Activated CD4-positive, alpha-beta T cell treated with anti-CD3 and anti-CD28 coated beads, Interleukin-2, amount 10 ng/mL, durations not matched to agents 7 days and 5 days (primary cell): Measurements from ENCODE around the gene MICAL2. TPM values are rescaled to one million over a fixed set of nuclear protein-coding genes. Genes with fewer than 3 reads are reported as not detected.
A peak's percentile ranks its signal among the peaks of the same experiment; 100 is the strongest.

Source experiments
- CTCF ChIA-PET: fragments of 350-600 bp; sonication (Branson Sonifier 250); formaldehyde crosslinking; loops from one replicate; lab custom pipeline; 2021; ENCODE audit warnings: antibody characterized with exemption; lab: Charles Lee
- POLR2A ChIA-PET: fragments of 350-600 bp; sonication (Branson Sonifier 250); formaldehyde crosslinking; loops from one replicate; lab custom pipeline; 2021; ENCODE audit warnings: antibody characterized with exemption; lab: Charles Lee
- DNase-seq: peaks from one replicate; pipeline ENCODE4 v3.0.0-alpha.2; 2020
- H3K27ac Mint-ChIP-seq: one replicate; pipeline ENCODE4 v1.8.0; 2021; ENCODE audit warnings: mild to moderate bottlenecking, moderate library complexity, mixed read lengths
- H3K27me3 Mint-ChIP-seq: one replicate; pipeline ENCODE4 v1.8.0; 2021; ENCODE audit warnings: mixed read lengths
- H3K36me3 Mint-ChIP-seq: one replicate; pipeline ENCODE4 v1.8.0; 2021; ENCODE audit warnings: low read depth, mixed read lengths
- H3K4me1 Mint-ChIP-seq: one replicate; pipeline ENCODE4 v1.8.0; 2021; ENCODE audit warnings: mixed read lengths
- H3K4me3 Mint-ChIP-seq: one replicate; pipeline ENCODE4 v1.8.0; 2021; ENCODE audit warnings: mild to moderate bottlenecking, moderate library complexity, mixed read lengths
- H3K9me3 Mint-ChIP-seq: one replicate; pipeline ENCODE4 v1.8.0; 2021; ENCODE audit warnings: mixed read lengths
- total RNA-seq, 2 experiments: library from RNA; stranded (reverse); gene quantifications; one replicate each; pipeline ENCODE4 v1.2.3, GENCODE V29; 2021

Gene MICAL2
- total RNA-seq, 2 experiments from 2014 or later: 45.5 to 47.3 TPM

DNA sequence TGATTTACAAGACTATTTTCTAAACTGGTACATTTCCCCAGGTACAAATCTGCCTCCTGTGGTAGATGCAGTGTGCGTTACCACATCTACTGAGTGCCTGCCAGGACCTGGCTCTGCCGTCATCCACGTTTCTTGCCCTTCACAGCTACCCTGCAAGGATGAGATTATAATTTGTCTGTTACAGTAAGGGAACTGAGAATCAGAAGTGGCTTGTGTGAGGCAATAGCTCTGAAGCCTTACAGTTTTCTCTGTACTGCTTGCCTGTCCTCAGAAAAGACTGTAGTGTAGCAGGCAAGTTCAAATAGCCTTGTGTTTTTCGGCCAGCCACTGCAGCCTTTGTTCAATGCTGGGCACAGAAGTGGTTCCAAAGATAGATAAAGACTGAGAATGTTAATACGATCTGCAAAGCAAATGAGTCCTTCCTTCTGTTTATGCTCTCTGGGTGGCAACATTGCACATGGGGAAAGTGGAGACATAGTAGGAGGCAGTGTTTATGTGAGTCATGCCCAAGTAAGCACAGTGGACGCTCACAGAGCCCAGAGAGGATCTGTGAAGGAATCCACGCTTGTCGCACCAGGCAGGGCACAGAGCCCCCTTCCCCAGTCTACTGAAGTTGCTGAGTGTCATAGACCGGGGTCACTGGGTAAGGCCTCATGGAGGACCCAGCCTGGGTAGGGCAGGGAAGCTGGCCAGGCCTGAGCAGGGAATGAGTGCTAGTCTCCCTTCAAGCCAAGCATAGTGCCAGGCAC is 49.1 kb downstream of the MICAL2 start:
- POLR2A ChIA-PET: no interaction called here
- Mint-ChIP-seq H3K9me3 (no peaks in the 10 kb centered on the region), H3K27ac (no peak overlapping the region), H3K4me3 (no peak overlapping the region), H3K4me1 (peaks cover 66% of the 10 kb centered on the region), H3K36me3 (peaks cover 21% of the 10 kb centered on the region), H3K27me3 (no peaks in the 10 kb centered on the region)
- CTCF ChIA-PET: interaction anchor here (0.8 to 3.0 kb wide), 5 partner anchors 9 to 76 kb away, joined by 3 to 20 read pairs (median 4); no protein-coding TSS in a partner anchor
- DNase-seq: no peak

DNA sequence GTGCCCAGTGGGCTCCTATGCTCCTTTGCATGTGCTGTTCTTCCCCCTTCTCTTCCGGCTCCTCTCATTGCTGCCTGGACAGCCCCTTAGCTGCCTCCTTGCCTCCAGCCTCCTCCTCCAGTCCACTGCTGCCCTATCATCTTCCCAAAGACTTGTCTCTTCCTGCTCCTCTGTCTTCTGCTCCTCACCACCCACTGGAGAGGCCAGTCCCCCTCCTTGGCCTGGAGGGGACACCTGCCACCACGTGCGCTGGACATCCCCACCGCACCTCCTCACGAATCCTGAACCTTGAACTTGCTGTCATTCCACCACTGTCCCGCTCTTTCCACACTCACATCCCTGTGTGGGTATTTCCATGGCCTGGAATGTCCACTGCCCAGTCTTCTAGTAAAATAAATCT is 49.8 kb downstream of the MICAL2 start:
- Mint-ChIP-seq H3K36me3 (peaks cover 21% of the 10 kb centered on the region), H3K4me3 (no peak overlapping the region), H3K4me1 (peaks cover 65% of the 10 kb centered on the region), H3K27me3 (no peaks in the 10 kb centered on the region), H3K9me3 (no peaks in the 10 kb centered on the region), H3K27ac (no peak overlapping the region)
- ChIA-PET POLR2A (no interaction called here), CTCF (interaction anchor here (0.9 to 1.0 kb wide), 3 partner anchors 10 to 12 kb away, joined by 3 to 4 read pairs (median 3); no protein-coding TSS in a partner anchor)
- DNase-seq: no peak

DNA sequence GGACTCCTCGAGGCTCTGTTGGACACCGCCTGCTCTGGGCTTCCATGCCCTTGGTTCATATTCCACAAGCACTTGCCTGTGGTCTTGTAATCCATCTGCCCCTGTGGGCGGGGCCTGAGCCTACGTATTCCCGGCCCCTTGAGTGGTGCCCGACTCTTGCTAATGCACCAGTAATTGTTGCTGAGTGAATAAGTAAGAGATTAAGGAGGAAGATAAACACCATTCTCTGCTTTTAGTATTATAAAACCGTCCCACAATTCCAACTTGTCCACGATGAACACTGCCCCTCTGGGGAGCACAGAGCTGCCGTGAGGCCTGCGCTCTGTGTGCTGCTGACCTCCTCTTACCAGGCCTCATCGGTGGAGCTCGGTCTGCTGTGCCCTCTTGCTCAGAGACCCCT is 50.3 kb downstream of the MICAL2 start:
- POLR2A ChIA-PET: no interaction called here

DNA sequence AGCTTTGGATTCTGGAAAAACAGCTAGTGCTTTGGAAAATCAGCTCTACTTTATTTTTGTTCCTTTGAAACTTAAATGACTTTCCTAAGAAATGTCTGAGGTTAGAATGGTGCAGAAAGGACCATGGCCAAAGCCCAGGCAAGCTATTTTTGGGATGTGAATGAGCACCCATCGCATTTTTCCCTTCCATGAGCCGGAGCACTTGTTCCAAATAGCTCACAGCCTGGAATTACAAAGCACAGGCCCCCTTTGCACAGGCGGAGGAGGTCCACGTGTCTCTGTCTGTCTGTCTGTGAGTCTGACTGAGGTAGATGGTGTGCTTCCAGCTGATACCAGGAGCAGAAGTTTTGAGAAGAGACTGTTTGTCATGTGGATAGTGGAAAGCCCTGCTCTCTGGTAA is 50.7 kb downstream of the MICAL2 start:
- peaks cover 15% of the 10 kb centered on the region for H3K36me3 Mint-ChIP-seq
- no peaks in the 10 kb centered on the region for H3K27me3 Mint-ChIP-seq
- H3K4me1 Mint-ChIP-seq: peaks cover 58% of the 10 kb centered on the region
- H3K4me3 Mint-ChIP-seq: no peak overlapping the region
- DNase-seq: no peak
- POLR2A ChIA-PET: no interaction called here
- H3K27ac Mint-ChIP-seq: no peak overlapping the region
- CTCF ChIA-PET: interaction anchor here (0.8 to 4.3 kb wide), 4 partner anchors 9 to 27 kb away, joined by 3 to 25 read pairs (median 4); no protein-coding TSS in a partner anchor
- no peaks in the 10 kb centered on the region for H3K9me3 Mint-ChIP-seq

More for the DNA sequence above, 50.3 kb downstream of the MICAL2 start:
- no peak for DNase-seq
- CTCF ChIA-PET: interaction anchor here (0.8 to 4.3 kb wide), 4 partner anchors 9 to 26 kb away, joined by 3 to 25 read pairs (median 4); no protein-coding TSS in a partner anchor
- H3K27ac Mint-ChIP-seq: peak overlapping the region; percentile 27
- H3K4me1 Mint-ChIP-seq: peaks cover 62% of the 10 kb centered on the region
- H3K4me3 Mint-ChIP-seq: no peak overlapping the region
- no peaks in the 10 kb centered on the region for H3K9me3 Mint-ChIP-seq
- H3K27me3 Mint-ChIP-seq: no peaks in the 10 kb centered on the region
- peaks cover 18% of the 10 kb centered on the region for H3K36me3 Mint-ChIP-seq

GRCh38 chr11:12161603-12162350 is 51.4 kb downstream of the MICAL2 start:
- Mint-ChIP-seq H3K36me3 (peaks cover 13% of the 10 kb centered on the region), H3K27me3 (no peaks in the 10 kb centered on the region), H3K4me3 (no peak overlapping the region), H3K9me3 (no peaks in the 10 kb centered on the region), H3K27ac (no peak overlapping the region), H3K4me1 (peaks cover 56% of the 10 kb centered on the region)
- no peak for DNase-seq
- ChIA-PET CTCF (interaction anchor here (0.9 to 4.3 kb wide), 8 partner anchors 10 to 74 kb away, joined by 3 to 25 read pairs (median 4); no protein-coding TSS in a partner anchor), POLR2A (no interaction called here)

DNA sequence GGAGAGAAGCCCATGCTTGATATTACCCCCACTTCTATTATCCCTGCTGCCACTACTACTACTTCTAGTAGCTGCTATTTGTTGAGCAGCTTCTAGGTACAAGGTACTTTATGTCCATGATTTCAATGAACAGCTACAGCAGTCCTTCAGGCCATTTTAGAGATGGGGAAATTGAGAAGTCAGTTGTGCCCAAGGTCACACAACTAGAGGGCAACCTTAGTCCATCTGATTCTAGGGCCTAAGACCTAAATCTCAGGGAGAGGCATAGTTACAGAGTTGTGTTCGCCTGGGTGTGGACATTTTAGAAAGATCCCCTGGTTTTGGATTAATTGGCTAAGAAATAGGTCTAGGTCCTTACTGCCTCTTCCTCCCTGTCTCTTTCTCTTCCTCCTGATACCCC is 52.3 kb downstream of the MICAL2 start:
- CTCF ChIA-PET: interaction anchor here (0.9 to 4.3 kb wide), 10 partner anchors 9 to 73 kb away, joined by 3 to 25 read pairs (median 4); no protein-coding TSS in a partner anchor
- H3K4me1 Mint-ChIP-seq: peaks cover 56% of the 10 kb centered on the region
- H3K4me3 Mint-ChIP-seq: no peak overlapping the region
- H3K27me3 Mint-ChIP-seq: no peaks in the 10 kb centered on the region
- no peak for DNase-seq
- peaks cover 13% of the 10 kb centered on the region for H3K36me3 Mint-ChIP-seq
- H3K9me3 Mint-ChIP-seq: no peaks in the 10 kb centered on the region
- POLR2A ChIA-PET: interaction anchor here (1.8 kb wide), 1 partner anchor 10 kb away, joined by 5 read pairs; no protein-coding TSS in a partner anchor
- H3K27ac Mint-ChIP-seq: no peak overlapping the region

DNA sequence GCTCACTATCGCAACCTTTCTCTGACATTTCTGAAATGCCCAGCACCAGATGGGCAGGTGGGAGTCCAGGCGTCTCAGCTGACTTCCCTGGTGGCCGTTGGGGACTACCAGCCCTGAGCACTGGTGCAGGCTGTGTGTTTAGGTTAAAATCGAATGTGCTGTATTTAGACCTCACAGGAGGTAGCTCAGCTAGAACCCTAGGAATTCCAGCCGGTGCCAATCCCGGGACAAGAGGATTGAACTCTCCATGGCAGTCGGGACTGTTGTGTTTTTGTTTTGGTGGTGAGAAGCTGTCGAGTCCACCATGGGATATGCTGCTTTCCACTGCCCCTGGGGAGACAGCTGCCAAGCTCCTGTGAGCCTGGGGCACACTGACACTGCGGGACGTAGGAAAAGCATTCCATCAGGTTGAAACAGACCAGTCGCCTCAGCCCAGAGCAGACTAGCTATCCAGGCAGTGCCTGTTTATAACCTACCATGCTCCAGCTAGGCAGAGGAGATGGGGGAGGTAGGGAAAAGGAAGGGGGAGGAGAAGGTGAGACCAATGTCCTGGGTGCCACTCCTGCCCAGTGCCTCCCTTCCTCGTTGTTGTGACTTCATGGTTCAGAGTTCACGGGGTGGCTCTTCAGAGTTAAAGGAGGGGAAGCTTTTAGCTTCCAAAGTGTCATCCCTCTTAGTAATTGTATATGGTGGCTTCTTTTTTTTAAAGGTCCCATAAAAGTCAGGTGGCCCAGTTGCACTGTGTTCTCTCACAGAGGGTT is 53.0 kb downstream of the MICAL2 start:
- peaks cover 53% of the 10 kb centered on the region for H3K4me1 Mint-ChIP-seq
- no peaks in the 10 kb centered on the region for H3K27me3 Mint-ChIP-seq
- ChIA-PET CTCF (interaction anchor here (0.6 to 4.3 kb wide), 17 partner anchors 8 to 118 kb away, joined by 3 to 25 read pairs (median 5); no protein-coding TSS in a partner anchor), POLR2A (interaction anchor here (0.6 to 1.8 kb wide), 2 partner anchors 9 to 204 kb away, joined by 3 to 5 read pairs; no protein-coding TSS in a partner anchor)
- H3K27ac Mint-ChIP-seq: no peak overlapping the region
- H3K4me3 Mint-ChIP-seq: no peak overlapping the region
- no peaks in the 10 kb centered on the region for H3K9me3 Mint-ChIP-seq
- DNase-seq: no peak
- peaks cover 16% of the 10 kb centered on the region for H3K36me3 Mint-ChIP-seq

DNA sequence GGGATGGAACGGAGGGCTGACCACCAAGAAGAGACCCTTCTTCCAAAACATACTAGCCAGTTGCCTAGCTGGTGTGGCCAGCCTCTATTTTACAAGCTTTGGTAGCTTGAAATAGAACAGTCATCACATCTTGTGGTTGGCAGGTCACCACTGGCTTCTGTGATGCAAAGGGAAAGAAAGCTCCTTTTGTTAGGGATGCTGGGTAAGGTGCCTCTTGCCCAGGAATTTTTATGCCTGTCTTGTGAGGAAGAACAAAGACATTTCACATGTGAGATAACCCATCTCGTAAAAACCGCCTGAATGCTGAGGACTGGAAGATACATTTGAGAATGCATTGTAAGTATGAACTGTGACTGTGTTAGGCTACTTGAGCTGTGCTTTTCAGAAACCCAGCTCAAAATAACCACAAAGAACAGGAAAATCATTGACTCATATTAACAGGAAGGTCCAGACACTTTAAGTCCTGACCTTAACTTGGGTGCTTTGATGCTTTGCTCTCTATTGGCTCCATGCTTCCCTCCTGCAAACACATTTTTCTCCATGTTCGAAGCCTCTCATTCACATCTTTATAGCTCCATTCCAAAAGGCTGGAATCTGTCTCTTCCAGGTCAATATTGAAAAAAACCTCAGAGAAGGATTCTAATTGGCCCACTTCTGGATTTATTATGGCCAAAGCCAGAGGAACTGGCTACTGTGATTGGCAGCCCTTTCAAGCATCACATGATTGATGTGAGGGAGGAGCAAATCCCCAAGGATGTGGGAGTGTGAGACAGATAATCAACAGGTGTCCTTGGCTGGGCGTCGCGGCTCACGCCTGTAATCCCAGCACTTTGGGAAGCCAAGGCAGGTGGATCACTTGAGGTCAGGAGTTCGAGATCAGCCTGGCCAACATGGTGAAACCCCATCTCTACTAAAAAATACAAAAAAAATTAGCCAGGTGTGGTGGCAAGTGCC is 53.9 kb downstream of the MICAL2 start:
- no peak overlapping the region for H3K27ac Mint-ChIP-seq
- H3K9me3 Mint-ChIP-seq: no peaks in the 10 kb centered on the region
- POLR2A ChIA-PET: interaction anchor here (1.8 kb wide), 1 partner anchor 9 kb away, joined by 5 read pairs; no protein-coding TSS in a partner anchor
- H3K4me3 Mint-ChIP-seq: no peak overlapping the region
- H3K4me1 Mint-ChIP-seq: peaks cover 47% of the 10 kb centered on the region
- CTCF ChIA-PET: interaction anchor here (0.6 to 4.3 kb wide), 13 partner anchors 9 to 117 kb away, joined by 3 to 25 read pairs (median 6); no protein-coding TSS in a partner anchor
- no peaks in the 10 kb centered on the region for H3K27me3 Mint-ChIP-seq
- H3K36me3 Mint-ChIP-seq: peaks cover 16% of the 10 kb centered on the region
- DNase-seq: no peak

DNA sequence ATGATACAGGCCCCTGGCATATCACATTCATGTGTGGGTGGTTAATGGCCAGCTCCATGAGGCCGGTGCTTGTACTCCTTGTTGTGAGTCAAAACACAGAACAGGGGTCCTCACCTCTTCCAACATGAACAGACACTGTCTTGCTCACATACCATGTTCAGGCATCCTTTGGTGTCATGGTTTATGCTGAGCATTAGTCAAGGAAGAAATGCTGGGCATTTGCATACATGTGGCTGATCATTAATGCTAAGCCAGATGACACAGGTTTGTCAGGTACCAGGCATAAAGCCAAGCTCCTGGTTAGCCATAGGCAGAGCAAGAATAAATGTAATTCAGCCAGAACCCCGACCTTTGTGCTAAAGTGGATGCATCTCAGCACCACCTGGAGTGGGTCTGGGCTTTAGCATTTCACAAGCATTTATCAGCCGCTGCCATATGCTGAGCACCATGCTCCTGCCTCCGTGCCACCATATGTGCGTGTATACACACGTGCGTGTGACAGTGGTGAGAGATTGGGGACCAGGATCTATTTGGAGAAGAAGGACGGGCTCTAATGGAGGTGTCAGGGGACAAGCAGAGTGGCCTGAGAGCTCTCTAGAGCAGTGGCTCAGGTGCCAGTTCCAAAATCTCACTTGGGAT is 55.0 kb downstream of the MICAL2 start:
- H3K36me3 Mint-ChIP-seq: peaks cover 16% of the 10 kb centered on the region
- H3K9me3 Mint-ChIP-seq: no peaks in the 10 kb centered on the region
- no peaks in the 10 kb centered on the region for H3K27me3 Mint-ChIP-seq
- no peak overlapping the region for H3K27ac Mint-ChIP-seq
- ChIA-PET CTCF (interaction anchor here (1.4 to 2.3 kb wide), 4 partner anchors 8 to 59 kb away, joined by 4 to 9 read pairs (median 9); no protein-coding TSS in a partner anchor), POLR2A (no interaction called here)
- no peak overlapping the region for H3K4me3 Mint-ChIP-seq
- H3K4me1 Mint-ChIP-seq: peaks cover 40% of the 10 kb centered on the region
- no peak for DNase-seq

DNA sequence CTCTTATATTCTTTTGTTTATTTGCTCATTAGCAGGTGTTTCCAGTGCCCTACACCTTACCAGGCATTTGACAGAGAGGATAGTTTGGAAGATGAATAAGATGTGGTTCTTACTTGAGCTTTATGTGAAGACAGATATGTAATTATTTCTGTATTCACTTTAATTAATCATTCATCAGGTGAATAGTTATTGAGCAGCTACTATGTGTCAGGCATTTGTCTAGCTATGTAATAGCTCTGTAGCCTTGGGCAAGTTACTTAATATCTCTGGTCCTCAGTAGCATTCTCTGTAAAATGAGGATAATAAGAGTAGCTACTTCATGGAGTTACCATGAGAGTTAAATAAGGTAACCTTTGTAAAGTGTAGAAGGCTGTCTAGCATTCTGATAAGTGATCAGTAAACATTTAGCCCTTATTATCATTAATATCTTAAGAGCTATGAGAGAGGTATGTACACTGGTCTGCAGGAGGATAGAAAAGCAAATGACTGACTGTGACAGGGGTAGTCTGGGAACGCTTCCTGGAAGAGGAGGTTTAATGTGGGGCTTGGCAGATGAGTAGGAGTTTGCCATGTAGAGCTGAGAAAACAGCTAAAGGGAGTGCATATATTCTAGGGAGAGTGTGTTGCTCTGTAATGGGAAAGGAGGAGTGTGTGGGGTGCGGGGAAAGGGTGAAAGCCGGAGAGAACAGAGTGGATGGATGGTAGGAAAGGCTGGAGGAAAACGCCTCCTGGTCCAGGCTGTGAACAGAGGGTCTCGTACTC is 56.1 kb downstream of the MICAL2 start:
- ChIA-PET POLR2A (no interaction called here), CTCF (interaction anchor here (1.0 to 2.0 kb wide), 5 partner anchors 10 to 58 kb away, joined by 3 to 9 read pairs (median 4); no protein-coding TSS in a partner anchor)
- H3K27me3 Mint-ChIP-seq: no peaks in the 10 kb centered on the region
- H3K9me3 Mint-ChIP-seq: peaks cover 3% of the 10 kb centered on the region
- H3K4me1 Mint-ChIP-seq: peaks cover 36% of the 10 kb centered on the region
- H3K4me3 Mint-ChIP-seq: no peak overlapping the region
- DNase-seq: no peak
- H3K27ac Mint-ChIP-seq: peak overlapping the region; percentile 73
- H3K36me3 Mint-ChIP-seq: peaks cover 19% of the 10 kb centered on the region
